ENCODE measurements around the gene AK5.
"Not testable (repeated sequence)": the region's sequence is repeated elsewhere in the genome, so short reads cannot be mapped to it uniquely, and the experiment has no call there.

AK5 gene

GRCh38 chr1:77405186-77405585 is 123.4 kb downstream of the AK5 start:
- Histone ChIP-seq H4K20me1 (ENCODE audit: control insufficient read depth, insufficient read depth, low read depth, low read length) (no peaks in the 10 kb centered on the region), H3F3A (ENCODE audit: control insufficient read depth, insufficient read depth) (no peaks in the 10 kb centered on the region), H3K27ac (ENCODE audit: low read depth, low read length) (no peak overlapping the region), H3K9me2 (replicated peaks; ENCODE audit: control insufficient read depth, low read length) (no peaks in the 10 kb centered on the region), H3K9me3 (ENCODE audit: control insufficient read depth, insufficient read depth, low read length) (no peaks in the 10 kb centered on the region), H3K4me2 (ENCODE audit: low read length) (no peak overlapping the region), H3K4me3 (ENCODE audit: low read length) (no peak overlapping the region), H3K79me2 (ENCODE audit: control insufficient read depth, low read length) (no peaks in the 10 kb centered on the region), H3K4me1 (ENCODE audit: control insufficient read depth, low read length) (no peaks in the 10 kb centered on the region), H3K27me3 (ENCODE audit: control insufficient read depth, low read length) (peaks cover 3% of the 10 kb centered on the region), H3K36me3 (ENCODE audit: control insufficient read depth, low read length) (no peaks in the 10 kb centered on the region)
- TF ChIP-seq EZH2phosphoT487 (IDR thresholded peaks at IDR 0.05; ENCODE audit: borderline replicate concordance, low read length) (no peak), CTCF (IDR thresholded peaks at IDR 0.05; ENCODE audit: low read depth, low read length, poor library complexity, severe bottlenecking) (no peak)

- Histone ChIP-seq H3K27me3 (ENCODE audit: control insufficient read depth, low read length) (peaks cover 13% of the 10 kb centered on the region), H3K9me3 (ENCODE audit: control insufficient read depth, insufficient read depth, low read length) (no peaks in the 10 kb centered on the region), H3F3A (ENCODE audit: control insufficient read depth, insufficient read depth) (no peaks in the 10 kb centered on the region), H3K79me2 (ENCODE audit: control insufficient read depth, low read length) (no peaks in the 10 kb centered on the region), H4K20me1 (ENCODE audit: control insufficient read depth, insufficient read depth, low read depth, low read length) (no peaks in the 10 kb centered on the region), H3K4me3 (ENCODE audit: low read length) (no peak overlapping the region), H3K36me3 (ENCODE audit: control insufficient read depth, low read length) (no peaks in the 10 kb centered on the region), H3K4me1 (ENCODE audit: control insufficient read depth, low read length) (no peaks in the 10 kb centered on the region), H3K9me2 (replicated peaks; ENCODE audit: control insufficient read depth, low read length) (no peaks in the 10 kb centered on the region), H3K4me2 (ENCODE audit: low read length) (no peak overlapping the region), H3K27ac (ENCODE audit: low read depth, low read length) (no peak overlapping the region)
- TF ChIP-seq CTCF (IDR thresholded peaks at IDR 0.05; ENCODE audit: low read depth, low read length, poor library complexity, severe bottlenecking) (no peak), EZH2phosphoT487 (IDR thresholded peaks at IDR 0.05; ENCODE audit: borderline replicate concordance, low read length) (no peak)
Measured at GRCh38 chr1:77406661-77407060, 124.8 kb downstream of the AK5 start.

GRCh38 chr1:77407738-77408375 is 126.0 kb downstream of the AK5 start:
- Histone ChIP-seq H3K27ac (ENCODE audit: low read depth, low read length) (no peak overlapping the region), H3K27me3 (ENCODE audit: control insufficient read depth, low read length) (peaks cover 25% of the 10 kb centered on the region), H3K4me3 (ENCODE audit: low read length) (no peak overlapping the region), H4K20me1 (ENCODE audit: control insufficient read depth, insufficient read depth, low read depth, low read length) (no peaks in the 10 kb centered on the region), H3K79me2 (ENCODE audit: control insufficient read depth, low read length) (no peaks in the 10 kb centered on the region), H3K9me2 (replicated peaks; ENCODE audit: control insufficient read depth, low read length) (no peaks in the 10 kb centered on the region), H3K9me3 (ENCODE audit: control insufficient read depth, insufficient read depth, low read length) (no peaks in the 10 kb centered on the region), H3K4me2 (ENCODE audit: low read length) (no peak overlapping the region), H3K36me3 (ENCODE audit: control insufficient read depth, low read length) (no peaks in the 10 kb centered on the region), H3K4me1 (ENCODE audit: control insufficient read depth, low read length) (peaks cover 3% of the 10 kb centered on the region), H3F3A (ENCODE audit: control insufficient read depth, insufficient read depth) (no peaks in the 10 kb centered on the region)
- TF ChIP-seq CTCF (IDR thresholded peaks at IDR 0.05; ENCODE audit: low read depth, low read length, poor library complexity, severe bottlenecking) (no peak), EZH2phosphoT487 (IDR thresholded peaks at IDR 0.05; ENCODE audit: borderline replicate concordance, low read length) (no peak)

- H4K20me1 ChIP-seq (ENCODE audit: control insufficient read depth, insufficient read depth, low read depth, low read length); H3K9me3 ChIP-seq (ENCODE audit: control insufficient read depth, insufficient read depth, low read length); H3K79me2 ChIP-seq (ENCODE audit: control insufficient read depth, low read length); H3K27ac ChIP-seq (ENCODE audit: low read depth, low read length); H3K9me2 ChIP-seq (replicated peaks; ENCODE audit: control insufficient read depth, low read length); H3K4me3 ChIP-seq (ENCODE audit: low read length); H3F3A ChIP-seq (ENCODE audit: control insufficient read depth, insufficient read depth); H3K36me3 ChIP-seq (ENCODE audit: control insufficient read depth, low read length); H3K4me2 ChIP-seq (ENCODE audit: low read length): not testable (repeated sequence)
- Histone ChIP-seq H3K27me3 (ENCODE audit: control insufficient read depth, low read length) (peaks cover 34% of the 10 kb centered on the region), H3K4me1 (ENCODE audit: control insufficient read depth, low read length) (peaks cover 14% of the 10 kb centered on the region)
Measured at GRCh38 chr1:77408933-77409332, 127.1 kb downstream of the AK5 start.
